WTC11 (cell line): ENCODE data around the gene DENND5A. TPM values are rescaled to one million over a fixed set of nuclear protein-coding genes. Genes with fewer than 3 reads are reported as not detected.

Experiments
- ATAC-seq: fragments of 200-7000 bp; cut with Tn5 transposase; 2 replicates; pipeline ENCODE4 v1.10.0; 2021; ENCODE audit warnings: mild to moderate bottlenecking, moderate library complexity
- CTCF ChIA-PET: fragments of 300-600 bp; sonication (Branson Sonifier 250); formaldehyde crosslinking; loops from one replicate; lab custom pipeline; 2021; ENCODE audit warnings: antibody characterized with exemption; lab: Charles Lee
- POLR2A ChIA-PET: fragments of 350-600 bp; sonication (Branson Sonifier 250); formaldehyde crosslinking; loops from one replicate; lab custom pipeline; 2021; ENCODE audit warnings: antibody characterized with exemption; lab: Charles Lee
- DNase-seq: peaks from one replicate; pipeline ENCODE4 v3.0.0; 2021; ENCODE audit warnings: low spot score
- H3K27ac Mint-ChIP-seq: 2 replicates; pipeline ENCODE4 v1.8.0; 2021; ENCODE audit warnings: mixed read lengths
- H3K27me3 Mint-ChIP-seq: 2 replicates; pipeline ENCODE4 v1.8.0; 2021; ENCODE audit warnings: low read depth, mild to moderate bottlenecking, moderate library complexity, mixed read lengths
- H3K36me3 Mint-ChIP-seq: 2 replicates; pipeline ENCODE4 v1.8.0; 2021; ENCODE audit warnings: mixed read lengths
- H3K4me1 Mint-ChIP-seq: 2 replicates; pipeline ENCODE4 v1.8.0; 2022; ENCODE audit warnings: mixed read lengths
- H3K4me3 Mint-ChIP-seq: 2 replicates; pipeline ENCODE4 v1.8.0; 2021; ENCODE audit warnings: mild to moderate bottlenecking, moderate library complexity, mixed read lengths
- H3K9me3 Mint-ChIP-seq: 2 replicates; pipeline ENCODE4 v1.8.0; 2021; ENCODE audit warnings: mixed read lengths
- AFF4 ChIP-seq: sonication (generic); formaldehyde crosslinking; IDR thresholded peaks from 2 replicates; pipeline ENCODE4 v1.8.1; 2023; ENCODE audit warnings: mild to moderate bottlenecking, missing genetic modification reagents, borderline replicate concordance
- CBFB ChIP-seq: sonication (generic); formaldehyde crosslinking; IDR thresholded peaks from 2 replicates; pipeline ENCODE4 v1.8.1; 2022; ENCODE audit warnings: mild to moderate bottlenecking, low read depth, missing genetic modification reagents
- CREB1 ChIP-seq: sonication (generic); formaldehyde crosslinking; IDR thresholded peaks from 2 replicates; pipeline ENCODE4 v1.8.0; 2023; ENCODE audit warnings: mild to moderate bottlenecking, missing genetic modification reagents
- CTCF ChIP-seq: fragments of 200-600 bp; IDR thresholded peaks from 2 replicates; pipeline ENCODE4 v1.8.0; 2022; ENCODE audit warnings: antibody characterized with exemption
- E2F5 ChIP-seq: sonication (generic); formaldehyde crosslinking; IDR thresholded peaks from 2 replicates; pipeline ENCODE4 v1.8.1; 2022; ENCODE audit warnings: mild to moderate bottlenecking, moderate library complexity, missing genetic modification reagents
- FOXP1 ChIP-seq: sonication (generic); formaldehyde crosslinking; IDR thresholded peaks from 2 replicates; pipeline ENCODE4 v1.8.0; 2022; ENCODE audit warnings: missing genetic modification reagents, mild to moderate bottlenecking, moderate library complexity, borderline replicate concordance
- FOXP4 ChIP-seq: sonication (generic); formaldehyde crosslinking; IDR thresholded peaks from 2 replicates; pipeline ENCODE4 v1.8.0; 2022; ENCODE audit warnings: mild to moderate bottlenecking, missing genetic modification reagents
- HMGA2 ChIP-seq: fragments of 250-450 bp; sonication (Bioruptor Pico); IDR thresholded peaks from 2 replicates; pipeline ENCODE4 v1.4.0; 2021; ENCODE audit warnings: mild to moderate bottlenecking, moderate library complexity
- IRF2 ChIP-seq: sonication (generic); formaldehyde crosslinking; IDR thresholded peaks from 2 replicates; pipeline ENCODE4 v1.8.0; 2022; ENCODE audit warnings: low read depth, missing genetic modification reagents, borderline replicate concordance
- KAT7 ChIP-seq: sonication (generic); formaldehyde crosslinking; IDR thresholded peaks from 2 replicates; pipeline ENCODE4 v1.8.1; 2023; ENCODE audit warnings: missing genetic modification reagents, mild to moderate bottlenecking, borderline replicate concordance
- SMAD4 ChIP-seq: sonication (generic); formaldehyde crosslinking; IDR thresholded peaks from 2 replicates; pipeline ENCODE4 v1.8.0; 2022; ENCODE audit warnings: mild to moderate bottlenecking, missing genetic modification reagents
- TEAD4 ChIP-seq: sonication (generic); formaldehyde crosslinking; IDR thresholded peaks from 2 replicates; pipeline ENCODE4 v1.8.0; 2022; ENCODE audit warnings: mild to moderate bottlenecking, missing genetic modification reagents
- TP53 ChIP-seq: sonication (generic); formaldehyde crosslinking; IDR thresholded peaks from 2 replicates; pipeline ENCODE4 v1.8.1; 2023; ENCODE audit warnings: mild to moderate bottlenecking, missing genetic modification reagents
- USF2 ChIP-seq: sonication (generic); formaldehyde crosslinking; IDR thresholded peaks from 2 replicates; pipeline ENCODE4 v1.8.1; 2023; ENCODE audit warnings: mild to moderate bottlenecking, missing genetic modification reagents, moderate library complexity
- ZNF121 ChIP-seq: sonication (generic); formaldehyde crosslinking; IDR thresholded peaks from 2 replicates; pipeline ENCODE4 v1.8.0; 2023; ENCODE audit warnings: missing genetic modification reagents
- ZNF219 ChIP-seq: sonication (generic); formaldehyde crosslinking; IDR thresholded peaks from 2 replicates; pipeline ENCODE4 v1.8.0; 2023; ENCODE audit warnings: missing genetic modification reagents, mild to moderate bottlenecking, borderline replicate concordance
- ZNF317 ChIP-seq: sonication (generic); formaldehyde crosslinking; IDR thresholded peaks from 2 replicates; pipeline ENCODE4 v1.8.1; 2023; ENCODE audit warnings: low read depth, mild to moderate bottlenecking, moderate library complexity, missing genetic modification reagents, borderline replicate concordance
- ZNF512 ChIP-seq: sonication (generic); formaldehyde crosslinking; IDR thresholded peaks from 2 replicates; pipeline ENCODE4 v1.8.1; 2022; ENCODE audit warnings: missing genetic modification reagents, borderline replicate concordance
- ZSCAN18 ChIP-seq: fragments of 250-450 bp; sonication (Bioruptor Pico); IDR thresholded peaks from 2 replicates; pipeline ENCODE4 v2.1.2; 2022; ENCODE audit warnings: mild to moderate bottlenecking, moderate library complexity
- total RNA-seq: library from RNA; stranded (reverse); gene quantifications from 3 replicates; pipeline ENCODE4 v1.2.3, GENCODE V29; 2021

Gene DENND5A
- total RNA-seq, 1 experiment from 2014 or later, result 69.3 TPM

GRCh38 chr11:9208726-9209501 lies 56.2 kb downstream of the DENND5A start (continued):
- TF ChIP-seq ZSCAN18 (CRISPR knock-in tag), result no peak
- TF ChIP-seq KAT7 (CRISPR knock-in tag), result no peak

- no peak for DNase-seq
- CTCF ChIA-PET, result interaction anchor here (1.0 kb wide), 1 partner anchor 9 kb away, joined by 3 read pairs; no protein-coding TSS in a partner anchor
- TF ChIP-seq CTCF (no peak), ZNF121 (CRISPR knock-in tag) (no peak), FOXP4 (CRISPR knock-in tag) (no peak), FOXP1 (no peak), ZNF512 (CRISPR knock-in tag) (no peak), SMAD4 (CRISPR knock-in tag) (no peak), ZNF317 (CRISPR knock-in tag) (no peak), TP53 (CRISPR knock-in tag) (no peak), ZNF219 (CRISPR knock-in tag) (no peak), IRF2 (CRISPR knock-in tag) (no peak), CREB1 (CRISPR knock-in tag) (no peak), TEAD4 (no peak), AFF4 (CRISPR knock-in tag) (no peak), USF2 (no peak), HMGA2 (CRISPR knock-in tag) (no peak), E2F5 (CRISPR knock-in tag) (no peak), CBFB (CRISPR knock-in tag) (no peak)
Measured at GRCh38 chr11:9207229-9207628, 57.9 kb downstream of the DENND5A start.

More at GRCh38 chr11:9207229-9207628, 57.9 kb downstream of the DENND5A start:
- Mint-ChIP-seq H3K4me3 (no peak overlapping the region), H3K36me3 (peaks cover 11% of the 10 kb centered on the region), H3K4me1 (peaks cover 9% of the 10 kb centered on the region), H3K27me3 (no peaks in the 10 kb centered on the region), H3K9me3 (no peaks in the 10 kb centered on the region), H3K27ac (no peak overlapping the region)
- no peak for ATAC-seq
- POLR2A ChIA-PET, result no interaction called here
